ENCODE data around the gene CISH.

The CISH gene

GRCh38 chr3:50572158-50572557 is 39.4 kb downstream of the CISH start:
- DNase-seq (ENCODE audit: low read depth in 3 of 3), result peak in 2 of 3 donors; percentile 74 to 82

DNA sequence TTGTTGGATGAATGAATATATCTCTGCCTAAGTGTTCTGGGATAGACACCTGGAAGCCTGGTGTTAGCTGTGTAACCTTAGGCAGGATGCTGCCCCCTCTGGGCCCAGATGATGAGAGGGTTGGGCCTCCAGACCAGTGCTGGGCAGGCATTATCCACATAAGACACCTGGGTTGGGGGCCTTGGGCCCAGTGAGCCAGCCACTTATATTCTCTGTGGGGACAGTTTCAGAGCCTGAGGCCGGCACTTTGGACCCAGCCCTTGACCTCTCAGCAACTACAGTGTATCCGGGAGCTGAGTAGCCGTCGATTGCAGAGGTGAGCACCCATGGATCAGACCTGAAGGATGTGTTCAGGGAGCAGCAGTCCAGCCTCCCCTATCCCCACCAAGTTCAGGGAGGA is 40.1 kb downstream of the CISH start:
- no peak for DNase-seq (ENCODE audit: low read depth in 3 of 3)

DNA sequence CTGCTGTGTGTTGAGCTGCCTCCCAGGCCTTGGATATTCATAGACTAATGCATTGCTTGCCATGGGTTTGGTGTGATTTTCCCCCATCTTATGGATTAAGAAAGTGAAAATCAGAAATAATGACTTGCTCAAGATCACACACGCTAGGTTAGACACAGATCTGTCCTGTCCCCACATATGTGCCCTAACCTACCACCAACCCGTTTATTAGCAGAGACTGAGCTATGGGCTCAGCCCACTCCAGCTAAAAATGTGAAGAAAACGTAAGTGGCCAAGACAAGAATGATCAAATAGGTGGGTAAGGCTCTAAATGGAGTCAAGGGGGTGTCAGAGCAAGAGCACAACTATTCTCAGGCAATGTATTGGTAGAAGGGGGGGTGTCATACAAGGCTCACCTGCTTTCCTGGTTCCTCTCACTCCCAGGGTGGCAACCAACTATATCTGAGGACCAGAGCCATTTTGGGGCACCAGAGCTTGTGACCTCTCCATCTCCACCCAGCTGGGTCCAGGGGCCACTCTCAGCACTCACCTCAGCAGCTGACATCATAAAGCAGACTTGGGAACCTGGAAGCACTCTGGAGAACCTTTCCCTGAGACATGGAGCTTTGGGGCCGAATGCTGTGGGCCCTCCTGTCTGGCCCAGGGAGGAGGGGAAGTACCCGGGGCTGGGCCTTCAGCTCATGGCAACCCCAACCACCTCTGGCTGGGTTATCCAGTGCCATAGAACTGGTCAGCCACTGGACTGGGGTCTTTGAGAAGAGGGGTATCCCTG is 40.9 kb downstream of the CISH start:
- DNase-seq (ENCODE audit: low read depth in 3 of 3), result no peak

- peak; percentile 94 to 99 (median 96) for DNase-seq (ENCODE audit: low read depth in 3 of 3)
Observed at GRCh38 chr3:50568947-50569749, 42.4 kb downstream of the CISH start, which contains the start of gene HEMK1. Gene HEMK1, plus strand, starts transcription at chr3:50569522. Its CDS starts 1,583 bp downstream, at chr3:50571105.

- peak; percentile 92 to 96 (median 93) for DNase-seq (ENCODE audit: low read depth in 3 of 3)
Observed at GRCh38 chr3:50567386-50568167, 44.0 kb downstream of the CISH start, which contains the start of gene C3orf18. Gene C3orf18, minus strand, starts transcription at chr3:50567747. Its CDS starts 2,048 bp downstream, at chr3:50565699.

DNA sequence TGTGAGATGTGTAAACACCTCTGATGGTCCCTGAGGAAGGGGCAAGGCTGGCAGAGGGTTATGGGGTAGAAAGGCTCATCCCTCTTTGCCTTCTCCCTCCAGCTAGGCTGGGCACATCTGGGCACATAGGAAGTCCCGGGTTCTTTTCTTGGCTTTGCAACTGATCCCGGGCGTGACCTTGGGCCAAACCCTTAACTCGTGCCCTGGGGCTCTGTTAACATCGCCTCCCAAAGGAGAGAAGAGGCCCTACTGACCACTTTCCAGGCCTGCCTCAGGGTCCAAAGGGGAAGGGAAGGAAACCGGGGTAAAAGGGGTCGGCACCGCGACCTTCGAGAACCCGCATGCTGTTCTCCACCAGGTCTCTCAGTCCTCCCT is 44.6 kb downstream of the CISH start:
- no peak for DNase-seq (ENCODE audit: low read depth in 3 of 3)

- no peak for DNase-seq (ENCODE audit: low read depth in 3 of 3)
Observed at GRCh38 chr3:50564321-50564720, 47.3 kb downstream of the CISH start.

DNA sequence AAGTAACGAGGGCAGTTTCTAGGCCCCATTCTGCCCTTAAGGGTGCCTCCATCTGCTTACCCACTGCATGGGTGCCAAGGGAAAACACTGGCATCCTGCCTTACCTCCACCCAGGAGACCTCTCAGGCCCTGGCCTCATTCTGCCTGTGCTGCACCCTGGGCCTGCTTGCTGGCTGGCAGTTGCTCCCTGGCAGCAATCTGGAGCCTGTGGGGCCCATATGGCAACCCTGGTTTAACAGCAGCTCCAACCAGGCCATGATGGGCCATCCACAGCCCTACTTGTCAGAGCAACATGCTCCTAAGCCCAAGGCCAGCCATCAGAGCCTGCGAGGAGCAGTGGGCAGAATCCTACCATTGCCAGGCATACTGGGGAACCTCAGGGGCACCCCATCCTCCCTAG is 47.7 kb downstream of the CISH start:
- no peak for DNase-seq (ENCODE audit: low read depth in 3 of 3)

DNA sequence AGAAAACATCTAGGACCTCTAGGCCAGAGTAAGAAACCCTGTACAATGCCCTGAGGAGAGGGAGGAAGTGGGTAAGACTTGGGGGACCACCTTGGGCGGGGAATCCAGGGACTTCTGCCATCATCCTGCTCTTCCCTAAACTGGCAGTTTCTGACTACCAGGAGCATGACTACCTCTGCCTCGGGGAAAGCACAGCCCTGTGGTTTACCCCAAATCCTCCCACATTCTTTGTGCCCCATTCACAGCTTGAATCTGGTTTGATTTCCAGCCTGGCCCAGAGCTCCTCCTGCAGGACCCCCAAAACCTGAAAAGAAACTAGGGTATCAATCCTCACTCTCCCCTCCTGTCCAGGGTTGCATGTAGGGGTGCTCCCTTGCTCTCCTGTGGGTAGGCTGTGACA is 48.7 kb downstream of the CISH start:
- DNase-seq (ENCODE audit: low read depth in 3 of 3), result no peak

- no peak for DNase-seq (ENCODE audit: low read depth in 3 of 3)
Observed at GRCh38 chr3:50559702-50560101, 51.9 kb downstream of the CISH start.

DNA sequence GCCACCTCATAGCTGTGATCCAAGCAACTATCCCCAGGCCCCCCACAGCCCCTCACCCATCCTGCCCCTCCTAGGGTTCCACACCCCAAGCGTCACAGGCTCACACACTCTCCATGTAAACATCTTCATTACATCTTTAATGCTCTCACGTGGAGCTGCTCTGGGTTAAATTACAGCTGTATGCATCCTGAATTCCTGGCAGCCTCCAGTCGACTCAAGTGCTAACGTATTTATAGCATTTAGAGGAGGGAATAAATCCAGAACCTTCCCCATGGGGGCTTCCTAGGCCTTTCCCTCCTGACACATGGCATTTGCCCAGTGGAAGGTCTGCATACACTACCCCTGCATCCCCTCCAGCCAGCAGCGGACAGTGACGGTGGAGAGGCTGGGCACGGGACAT is 53.7 kb downstream of the CISH start:
- DNase-seq (ENCODE audit: low read depth in 3 of 3), result no peak

- no peak for DNase-seq (ENCODE audit: low read depth in 3 of 3)
Observed at GRCh38 chr3:50557106-50557505, 54.5 kb downstream of the CISH start.
